Neural progenitor cell (in vitro differentiated cells): ENCODE data around the gene UCN2. TPM values are rescaled to one million over a fixed set of nuclear protein-coding genes. Genes with fewer than 3 reads are reported as not detected.
A peak's percentile ranks its signal among the peaks of the same experiment; 100 is the strongest.

Experiments
- DNase-seq: peaks from one replicate; pipeline ENCODE4 v3.0.0-alpha.2; 2016; ENCODE audit warnings: low spot score
- H2AFZ ChIP-seq: fragments of 200-600 bp; sonication (generic); replicated peaks from 2 replicates; pipeline ENCODE4 v1.6.1; 2016; ENCODE audit warnings: antibody characterized with exemption
- H3F3A ChIP-seq: fragments of 200-600 bp; sonication (generic); 2 replicates; pipeline ENCODE4 v1.6.1; 2016; ENCODE audit warnings: antibody characterized with exemption, low read depth
- H3K27ac ChIP-seq: fragments of 200-600 bp; sonication (generic); 2 replicates; pipeline ENCODE4 v1.5.1; 2016; ENCODE audit warnings: mild to moderate bottlenecking
- H3K27me3 ChIP-seq: fragments of 200-600 bp; sonication (generic); 2 replicates; pipeline ENCODE4 v1.6.1; 2016; ENCODE audit warnings: mild to moderate bottlenecking, moderate library complexity
- H3K36me3 ChIP-seq: fragments of 200-600 bp; sonication (generic); 2 replicates; pipeline ENCODE4 v1.5.1; 2016
- H3K4me1 ChIP-seq: fragments of 200-600 bp; sonication (generic); 2 replicates; pipeline ENCODE4 v1.6.1; 2016; ENCODE audit warnings: mixed run types
- H3K4me2 ChIP-seq: fragments of 200-600 bp; sonication (generic); 2 replicates; pipeline ENCODE4 v1.6.1; 2016
- H3K4me3 ChIP-seq: fragments of 200-600 bp; sonication (generic); 2 replicates; pipeline ENCODE4 v1.5.1; 2016
- H3K79me2 ChIP-seq: fragments of 200-600 bp; sonication (generic); 2 replicates; pipeline ENCODE4 v1.6.1; 2016; ENCODE audit warnings: low read depth
- H3K9ac ChIP-seq: fragments of 200-600 bp; sonication (generic); 2 replicates; pipeline ENCODE4 v1.6.1; 2016
- H3K9me3 ChIP-seq: fragments of 200-600 bp; sonication (generic); 2 replicates; pipeline ENCODE4 v1.5.1; 2016; ENCODE audit warnings: low read depth
- H4K20me1 ChIP-seq: fragments of 200-600 bp; sonication (generic); 2 replicates; pipeline ENCODE4 v1.6.1; 2016; ENCODE audit warnings: low read depth
- H3K27ac Mint-ChIP-seq: 3 replicates; pipeline ENCODE4 v1.8.0; 2021; ENCODE audit warnings: mixed read lengths
- H3K27me3 Mint-ChIP-seq: 2 replicates; pipeline ENCODE4 v1.8.0; 2022; ENCODE audit warnings: low read depth, mild to moderate bottlenecking, inconsistent platforms, moderate library complexity, mixed read lengths; ENCODE audit not compliant: insufficient read depth
- H3K36me3 Mint-ChIP-seq: 3 replicates; pipeline ENCODE4 v1.8.0; 2021; ENCODE audit warnings: mixed read lengths
- H3K4me1 Mint-ChIP-seq: 3 replicates; pipeline ENCODE4 v1.8.0; 2021; ENCODE audit warnings: mixed read lengths
- H3K4me3 Mint-ChIP-seq: 3 replicates; pipeline ENCODE4 v1.8.0; 2021; ENCODE audit warnings: mild to moderate bottlenecking, moderate library complexity, mixed read lengths
- H3K9me3 Mint-ChIP-seq: 3 replicates; pipeline ENCODE4 v1.8.0; 2020; ENCODE audit warnings: mixed read lengths
- CTCF ChIP-seq: fragments of 200-600 bp; sonication (generic); IDR thresholded peaks from 2 replicates; pipeline ENCODE4 v1.5.1; 2017; ENCODE audit warnings: antibody characterized with exemption, mild to moderate bottlenecking
- EZH2 ChIP-seq: fragments of 200-600 bp; sonication (generic); IDR thresholded peaks from 2 replicates; pipeline ENCODE4 v1.6.1; 2017; ENCODE audit warnings: antibody characterized with exemption, mild to moderate bottlenecking, moderate library complexity
- EZH2phosphoT487 ChIP-seq: fragments of 200-600 bp; sonication (generic); IDR thresholded peaks from 2 replicates; pipeline ENCODE4 v1.6.1; 2017; ENCODE audit warnings: antibody characterized with exemption
- total RNA-seq: library from RNA; depleted of rRNA; stranded (reverse); fragments of >200 nt; gene quantifications from 2 replicates; pipeline ENCODE4 v1.2.3, GENCODE V29; 2015; ENCODE audit warnings: low replicate concordance

UCN2 gene
- total RNA-seq, 1 donor from 2014 or later = not detected

GRCh38 chr3:48607519-48607918 is 43.9 kb upstream of the UCN2 start:
- Mint-ChIP-seq H3K9me3 (no peaks in the 10 kb centered on the region), H3K4me1 (peaks cover 12% of the 10 kb centered on the region), H3K27me3 (peaks cover 2% of the 10 kb centered on the region), H3K4me3 (peak overlapping the region; percentile 98), H3K36me3 (peaks cover 25% of the 10 kb centered on the region), H3K27ac (no peak overlapping the region)
- no peak overlapping the region for H3K27ac ChIP-seq
- H3K9me3 ChIP-seq = no peaks in the 10 kb centered on the region
- no peaks in the 10 kb centered on the region for H3K36me3 ChIP-seq
- peaks cover 22% of the 10 kb centered on the region for H3F3A ChIP-seq
- DNase-seq = no peak
- H3K4me1 ChIP-seq = peaks cover 13% of the 10 kb centered on the region
- TF ChIP-seq EZH2 (no peak), CTCF (no peak), EZH2phosphoT487 (no peak)
- H3K27me3 ChIP-seq = no peaks in the 10 kb centered on the region
- H3K4me3 ChIP-seq = no peak overlapping the region
- H3K79me2 ChIP-seq = peaks cover 53% of the 10 kb centered on the region
- no peak overlapping the region for H2AFZ ChIP-seq
- no peak overlapping the region for H3K4me2 ChIP-seq
- peaks cover 14% of the 10 kb centered on the region for H4K20me1 ChIP-seq
- no peak overlapping the region for H3K9ac ChIP-seq

GRCh38 chr3:48601622-48601994 is 38.0 kb upstream of the UCN2 start:
- H3K27ac ChIP-seq = no peak overlapping the region
- DNase-seq = no peak
- H3F3A ChIP-seq = no peaks in the 10 kb centered on the region
- H3K4me3 ChIP-seq = no peak overlapping the region
- H3K4me1 ChIP-seq = no peaks in the 10 kb centered on the region
- TF ChIP-seq EZH2 (no peak), CTCF (no peak), EZH2phosphoT487 (no peak)
- Mint-ChIP-seq H3K27me3 (peaks cover 4% of the 10 kb centered on the region), H3K4me1 (peaks cover 3% of the 10 kb centered on the region), H3K36me3 (peaks cover 35% of the 10 kb centered on the region), H3K27ac (no peak overlapping the region), H3K4me3 (no peak overlapping the region), H3K9me3 (no peaks in the 10 kb centered on the region)
- H3K4me2 ChIP-seq = no peak overlapping the region
- no peak overlapping the region for H3K9ac ChIP-seq
- no peak overlapping the region for H2AFZ ChIP-seq
- peaks cover 10% of the 10 kb centered on the region for H3K79me2 ChIP-seq
- H3K27me3 ChIP-seq = no peaks in the 10 kb centered on the region
- H3K36me3 ChIP-seq = no peaks in the 10 kb centered on the region
- peaks cover 6% of the 10 kb centered on the region for H4K20me1 ChIP-seq
- no peaks in the 10 kb centered on the region for H3K9me3 ChIP-seq

GRCh38 chr3:48600711-48601621 is 37.4 kb upstream of the UCN2 start:
- peaks cover 35% of the 10 kb centered on the region for H3K36me3 Mint-ChIP-seq
- H3K4me1 ChIP-seq = no peaks in the 10 kb centered on the region
- DNase-seq = no peak
- no peaks in the 10 kb centered on the region for H3K9me3 ChIP-seq
- H3K9ac ChIP-seq = no peak overlapping the region
- no peak overlapping the region for H2AFZ ChIP-seq
- H3K27ac Mint-ChIP-seq = no peak overlapping the region
- H3K9me3 Mint-ChIP-seq = no peaks in the 10 kb centered on the region
- peaks cover 4% of the 10 kb centered on the region for H3K79me2 ChIP-seq
- no peaks in the 10 kb centered on the region for H3K27me3 ChIP-seq
- TF ChIP-seq CTCF = no peak
- TF ChIP-seq EZH2 = no peak
- TF ChIP-seq EZH2phosphoT487 = no peak
- no peak overlapping the region for H3K4me2 ChIP-seq
- no peak overlapping the region for H3K4me3 ChIP-seq
- H3K4me1 Mint-ChIP-seq = peaks cover 6% of the 10 kb centered on the region
- H3K27me3 Mint-ChIP-seq = peaks cover 6% of the 10 kb centered on the region
- H3K36me3 ChIP-seq = no peaks in the 10 kb centered on the region
- H4K20me1 ChIP-seq = peaks cover 6% of the 10 kb centered on the region
- H3F3A ChIP-seq = no peaks in the 10 kb centered on the region
- no peak overlapping the region for H3K4me3 Mint-ChIP-seq
- H3K27ac ChIP-seq = no peak overlapping the region
